Midbrain (tissue), 1 donor: ENCODE results near the gene PCLO.
"Not testable (repeated sequence)": the region's sequence is repeated elsewhere in the genome, so short reads cannot be mapped to it uniquely, and the experiment has no call there.

Experiments used
- DNase-seq: peaks from one replicate; lab custom pipeline; 2025; lab: John Stamatoyannopoulos, UW

Gene PCLO

GRCh38 chr7:83130623-83131545, 31.8 kb downstream of the PCLO start:
- DNase-seq, result no peak

DNA sequence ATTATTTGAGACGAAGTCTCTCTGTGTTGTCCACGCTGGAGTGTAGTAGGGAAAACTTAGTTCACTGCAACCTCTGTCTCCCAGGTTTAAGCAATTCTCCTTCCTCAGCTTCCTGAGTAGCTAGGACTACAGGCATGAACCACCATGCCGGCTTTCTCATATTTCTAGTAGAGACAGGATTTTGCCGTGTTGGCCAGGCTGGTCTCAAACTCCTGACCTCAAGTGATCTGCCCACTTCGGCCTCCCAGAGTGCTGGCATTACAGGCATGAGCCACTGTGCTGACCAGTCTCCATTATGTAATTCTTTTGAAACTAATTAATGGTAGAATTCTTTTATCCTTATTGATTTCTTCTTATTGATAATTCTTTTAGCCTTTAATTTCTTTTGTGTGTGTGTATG, 32.5 kb downstream of the PCLO start:
- no peak for DNase-seq

GRCh38 chr7:83119494-83119893, 43.2 kb downstream of the PCLO start:
- no peak for DNase-seq

DNA sequence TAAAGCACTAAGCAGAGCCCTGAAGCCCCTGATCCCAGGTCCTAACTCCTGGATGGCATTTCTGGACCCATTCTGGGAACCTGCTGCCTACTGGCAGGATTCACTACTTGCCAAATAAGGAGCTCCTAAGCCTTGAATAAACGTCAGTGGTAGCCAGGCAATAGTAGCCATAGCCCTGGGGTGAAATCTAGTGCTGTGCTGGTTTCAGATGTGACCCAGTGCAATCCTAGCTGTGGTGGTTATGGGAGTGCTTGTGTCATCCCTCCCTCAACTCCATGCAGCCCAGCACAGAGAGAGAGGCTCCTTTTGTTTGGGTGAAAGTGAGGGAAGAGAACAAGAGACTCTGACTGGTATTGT, 43.7 kb downstream of the PCLO start:
- DNase-seq, result no peak

DNA sequence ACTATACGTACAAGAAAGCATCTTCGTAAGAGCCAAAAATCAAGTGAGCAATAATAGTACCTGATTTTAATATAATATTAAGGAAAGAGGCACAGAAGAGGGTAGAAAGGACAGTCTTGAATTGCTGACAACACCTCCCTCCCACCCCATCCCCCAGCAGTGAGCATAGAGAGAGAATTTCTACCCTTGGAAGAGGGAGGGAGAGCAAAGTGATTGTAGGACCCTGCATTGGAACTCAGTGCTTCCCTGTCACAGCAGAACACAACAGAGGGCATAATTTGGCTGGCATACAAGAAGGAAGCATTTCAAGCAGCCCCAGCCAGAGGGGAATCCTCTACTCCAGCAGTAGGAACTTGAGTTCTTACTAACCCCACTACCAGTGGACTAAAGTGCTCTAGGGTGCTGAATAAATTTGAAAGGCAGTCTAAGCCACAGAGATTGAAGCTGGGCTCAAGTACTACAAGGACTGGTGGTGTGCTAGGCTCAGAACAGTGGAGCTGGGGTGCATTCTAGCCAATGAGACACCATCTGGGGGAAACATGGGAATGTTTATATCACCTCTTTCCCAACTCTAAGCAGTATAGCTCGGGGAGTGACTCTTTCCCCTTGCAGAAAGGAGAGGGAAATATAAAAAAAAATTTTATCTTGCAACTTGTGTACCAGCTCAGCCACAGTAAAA, 44.2 kb downstream of the PCLO start:
- DNase-seq, result no peak

DNA sequence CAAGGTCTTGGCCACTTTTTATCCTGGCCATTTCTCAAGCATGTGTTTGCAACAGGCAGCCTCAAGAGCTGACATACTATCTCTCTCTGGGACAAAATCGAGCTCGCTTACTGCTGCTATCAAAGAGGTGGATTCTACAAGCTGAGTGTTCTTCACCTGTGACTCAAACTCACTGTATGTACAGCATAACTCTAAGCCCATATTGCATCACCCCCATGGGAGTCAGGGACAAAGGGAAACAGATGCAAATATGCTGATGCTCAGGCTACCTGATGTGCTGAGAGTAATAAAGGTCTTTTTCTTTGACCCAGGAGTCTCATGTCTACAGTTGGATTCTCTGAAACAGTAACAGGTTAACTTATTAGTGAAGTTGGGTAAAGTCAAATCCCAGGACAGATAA, 45.2 kb downstream of the PCLO start:
- DNase-seq, result no peak

DNA sequence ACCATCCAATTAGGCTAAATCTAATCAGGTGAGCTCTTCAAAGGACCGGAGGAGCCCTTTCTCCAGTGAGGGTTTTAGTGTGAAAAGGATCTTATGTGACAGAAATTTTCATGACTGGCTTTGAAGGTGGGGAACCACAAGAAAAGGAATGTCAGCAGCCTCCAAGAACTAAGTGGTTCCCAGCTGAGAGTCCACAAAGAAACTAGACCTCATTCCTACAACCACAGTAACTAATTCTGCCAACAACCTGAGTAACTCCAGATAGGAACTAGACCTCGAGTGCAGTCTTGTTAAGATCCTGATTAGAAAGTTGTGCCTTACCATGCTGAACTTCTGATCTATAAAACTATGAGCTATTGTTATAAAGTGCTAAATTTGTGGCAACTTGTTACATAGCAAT, 51.3 kb downstream of the PCLO start:
- no peak for DNase-seq

DNA sequence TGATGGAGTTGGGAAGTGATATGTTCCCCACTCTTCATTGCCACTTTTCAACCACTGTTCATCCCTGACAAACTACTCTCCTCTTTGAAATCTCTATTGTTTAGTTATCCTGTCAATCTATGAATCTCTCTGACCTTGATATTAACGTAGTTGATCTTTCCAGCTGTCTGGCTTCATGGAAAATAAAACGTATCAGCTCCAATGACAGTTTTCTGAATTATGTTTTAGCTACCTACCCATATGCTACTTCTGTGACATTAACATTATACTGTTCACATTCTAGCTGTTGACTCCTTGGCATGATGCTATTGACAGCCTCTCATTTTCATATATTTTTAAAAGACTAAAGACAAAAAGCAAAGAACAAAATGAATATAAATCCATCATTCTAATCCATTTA, 53.3 kb downstream of the PCLO start:
- no peak for DNase-seq

DNA sequence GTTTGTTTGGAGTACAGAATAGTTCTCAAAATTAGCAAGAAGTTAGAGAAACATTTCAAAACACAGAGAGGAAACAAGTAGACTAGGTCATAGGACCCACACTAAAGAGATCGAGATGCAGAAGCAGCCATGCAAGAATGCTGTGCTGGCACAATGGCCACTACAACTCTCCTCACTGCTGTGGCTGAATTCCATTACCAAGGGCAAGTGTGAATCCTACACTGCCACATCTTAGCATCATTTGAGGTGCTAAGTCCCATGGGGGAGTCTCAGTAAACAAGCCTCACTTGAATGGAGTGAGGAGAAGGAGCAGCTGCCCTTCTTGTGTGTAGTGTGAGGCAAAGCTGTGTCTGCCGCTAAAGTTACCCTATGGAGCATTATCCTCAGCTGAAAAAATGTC, 56.7 kb downstream of the PCLO start:
- peak; percentile 12 for DNase-seq

DNA sequence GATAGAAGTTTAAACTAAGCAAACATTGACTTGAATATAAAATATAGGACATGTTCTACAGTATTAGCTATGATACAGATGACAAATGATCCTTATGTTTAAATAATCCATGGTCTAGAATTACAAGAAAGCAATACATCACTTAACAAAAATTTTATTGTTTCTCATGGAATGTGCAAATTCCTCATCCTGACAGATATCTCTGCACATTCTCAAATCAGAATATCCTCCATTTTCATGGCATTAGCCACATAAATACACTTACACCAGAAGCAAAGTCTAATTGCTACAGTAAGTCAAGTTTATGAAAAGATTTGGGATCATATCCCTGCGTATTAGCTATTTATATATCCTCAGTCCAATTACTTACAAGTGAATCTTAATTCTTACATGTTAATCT, 57.6 kb downstream of the PCLO start:
- no peak for DNase-seq

DNA sequence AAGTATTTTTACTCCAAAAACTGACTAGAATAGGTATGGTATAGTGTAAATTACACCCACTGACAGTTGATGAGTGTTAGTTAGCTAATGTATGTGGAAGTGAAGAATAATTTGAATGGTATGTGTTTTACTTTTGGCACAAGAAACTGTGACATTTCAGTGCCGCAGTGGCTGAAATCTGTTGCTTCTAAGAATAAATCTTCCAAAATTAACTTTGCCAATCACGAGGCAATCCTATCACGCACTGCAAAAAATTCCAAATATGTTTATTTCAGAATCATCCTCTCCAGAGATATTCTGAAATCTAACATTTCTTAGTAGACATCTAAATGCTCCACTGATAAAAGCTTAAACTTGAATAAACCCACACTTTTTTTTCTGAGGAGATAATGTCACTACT, 61.2 kb downstream of the PCLO start:
- DNase-seq, result no peak

- DNase-seq, result no peak
Observed at GRCh38 chr7:83096065-83096580, 66.6 kb downstream of the PCLO start.

GRCh38 chr7:83085299-83085698, 77.4 kb downstream of the PCLO start:
- DNase-seq, result no peak

DNA sequence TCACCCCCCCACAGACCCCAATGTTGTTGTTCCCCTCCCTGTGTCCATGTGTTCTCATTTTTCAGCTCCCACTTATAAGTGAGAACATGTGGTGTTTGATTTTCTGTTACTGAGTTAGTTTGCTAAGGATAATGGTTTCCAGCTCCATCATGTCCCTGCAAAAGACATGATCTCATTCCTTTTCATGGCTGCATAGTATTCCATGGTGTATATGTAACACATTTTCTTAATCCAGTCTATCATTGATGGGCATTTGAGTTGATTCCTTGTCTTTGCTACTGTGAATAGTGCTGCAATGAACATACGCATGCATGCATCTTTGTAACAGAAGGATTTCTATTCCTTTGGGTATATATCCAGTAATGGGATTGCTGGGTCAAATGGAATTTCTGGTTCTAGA, 82.8 kb downstream of the PCLO start:
- not testable (repeated sequence) for DNase-seq

- DNase-seq, result no peak
Observed at GRCh38 chr7:83077328-83077727, 85.4 kb downstream of the PCLO start.

- no peak for DNase-seq
Observed at GRCh38 chr7:83072576-83073517, 89.8 kb downstream of the PCLO start.

- no peak for DNase-seq
Observed at GRCh38 chr7:83065714-83066113, 97.0 kb downstream of the PCLO start.

GRCh38 chr7:83060218-83060617, 102.5 kb downstream of the PCLO start:
- no peak for DNase-seq

DNA sequence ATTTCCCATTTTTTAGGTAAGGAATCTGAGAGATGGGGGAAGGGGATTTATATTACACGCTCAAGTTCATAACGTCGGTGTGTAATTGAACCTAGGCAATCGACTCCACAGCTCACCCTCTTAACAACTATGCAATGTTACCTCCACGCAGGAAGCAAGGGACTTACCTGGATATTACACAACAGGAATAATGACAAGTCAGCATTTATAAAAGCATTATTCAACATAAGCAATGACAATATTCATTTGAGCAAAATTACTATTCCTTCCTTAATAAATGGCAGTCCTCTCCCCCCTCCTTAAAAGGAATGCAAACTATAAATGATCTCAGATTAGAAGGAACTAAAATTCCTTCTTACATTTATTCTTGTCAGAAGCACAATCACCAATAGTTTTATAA, 104.0 kb downstream of the PCLO start:
- no peak for DNase-seq

GRCh38 chr7:83055197-83055596, 107.5 kb downstream of the PCLO start:
- DNase-seq, result no peak

DNA sequence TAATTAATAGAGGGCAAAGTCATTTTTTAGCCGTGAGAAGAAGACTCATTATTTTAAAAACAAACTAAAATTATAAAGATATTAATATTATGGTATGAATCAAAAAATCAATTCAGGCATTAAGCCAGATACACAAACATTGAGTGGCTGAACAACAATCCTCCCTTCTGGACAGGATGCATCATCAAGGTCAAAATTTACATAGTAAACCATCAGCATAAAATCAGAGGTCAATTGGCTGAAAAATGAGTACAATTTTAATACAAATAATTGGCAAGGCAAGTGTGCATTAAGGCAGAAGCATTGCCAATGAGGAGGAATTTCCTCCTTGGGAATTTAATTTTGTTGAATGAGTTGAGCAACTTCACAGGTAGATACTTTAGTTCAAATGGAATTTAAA, 108.2 kb downstream of the PCLO start:
- DNase-seq, result no peak

DNA sequence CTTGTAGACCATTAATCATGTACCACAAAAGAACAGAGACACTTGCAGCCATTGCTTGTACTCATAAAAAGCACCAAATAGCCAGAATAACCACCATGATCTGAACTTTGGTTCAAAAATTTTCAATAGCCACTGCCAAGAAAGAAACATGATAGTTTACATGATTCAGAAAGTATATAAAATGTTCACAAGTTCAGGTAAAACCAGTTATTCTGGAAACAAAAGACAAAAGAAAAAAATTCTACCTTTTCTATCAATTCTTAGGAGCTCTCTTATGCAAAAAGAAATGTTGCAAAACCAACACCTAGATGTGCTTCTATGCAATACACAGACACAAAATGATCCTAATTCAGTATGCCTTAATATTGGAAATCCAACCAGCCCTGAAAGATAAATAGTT, 108.7 kb downstream of the PCLO start:
- no peak for DNase-seq
